RWPE1 (cell line): ENCODE data around the gene WDTC1.

Source experiments
- CTCF ChIA-PET: fragments of 350-600 bp; sonication (Branson Sonifier 250); formaldehyde crosslinking; extraction: SDS; loops from one replicate; lab custom pipeline; 2021; lab: Yijun Ruan, JAX
- POLR2A ChIA-PET: fragments of 400-600 bp; formaldehyde crosslinking; extraction: SDS; loops from one replicate; lab custom pipeline; 2020; ENCODE audit warnings: antibody characterized with exemption; ENCODE audit not compliant: low non-redundant PET; lab: Yijun Ruan, JAX
- DNase-seq: peaks from one replicate; pipeline ENCODE4 v3.0.0; 2012; ENCODE audit warnings: low spot score
- H3K27ac ChIP-seq: fragments of 450-650 bp; 2 replicates; pipeline ENCODE4 v1.5.1; 2017
- TF ChIP-seq, protein P1 (sequence below): fragments of 450-650 bp; conservative IDR thresholded peaks from 2 replicates; pipeline ENCODE4 v1.5.1; 2017; ENCODE audit warnings: low read depth, mild to moderate bottlenecking

WDTC1 gene

GRCh38 chr1:27300341-27301051, 66.1 kb downstream of the WDTC1 start:
- peak; percentile 87 for DNase-seq
- ChIA-PET CTCF (interaction anchor here (0.5 to 4.5 kb wide), 25 partner anchors 9 to 362 kb away, joined by 3 to 45 read pairs (median 4); partner anchors contain the start of genes CD164L2, MAP3K6 and SYTL1), POLR2A (interaction anchor here (0.7 to 1.3 kb wide), 4 partner anchors 42 to 227 kb away, joined by 3 to 5 read pairs (median 4); partner anchors contain the start of gene CD164L2)
- H3K27ac ChIP-seq, result peak overlapping the region; percentile 99
- TF ChIP-seq, protein P1, sequence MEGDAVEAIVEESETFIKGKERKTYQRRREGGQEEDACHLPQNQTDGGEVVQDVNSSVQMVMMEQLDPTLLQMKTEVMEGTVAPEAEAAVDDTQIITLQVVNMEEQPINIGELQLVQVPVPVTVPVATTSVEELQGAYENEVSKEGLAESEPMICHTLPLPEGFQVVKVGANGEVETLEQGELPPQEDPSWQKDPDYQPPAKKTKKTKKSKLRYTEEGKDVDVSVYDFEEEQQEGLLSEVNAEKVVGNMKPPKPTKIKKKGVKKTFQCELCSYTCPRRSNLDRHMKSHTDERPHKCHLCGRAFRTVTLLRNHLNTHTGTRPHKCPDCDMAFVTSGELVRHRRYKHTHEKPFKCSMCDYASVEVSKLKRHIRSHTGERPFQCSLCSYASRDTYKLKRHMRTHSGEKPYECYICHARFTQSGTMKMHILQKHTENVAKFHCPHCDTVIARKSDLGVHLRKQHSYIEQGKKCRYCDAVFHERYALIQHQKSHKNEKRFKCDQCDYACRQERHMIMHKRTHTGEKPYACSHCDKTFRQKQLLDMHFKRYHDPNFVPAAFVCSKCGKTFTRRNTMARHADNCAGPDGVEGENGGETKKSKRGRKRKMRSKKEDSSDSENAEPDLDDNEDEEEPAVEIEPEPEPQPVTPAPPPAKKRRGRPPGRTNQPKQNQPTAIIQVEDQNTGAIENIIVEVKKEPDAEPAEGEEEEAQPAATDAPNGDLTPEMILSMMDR, result peak; percentile 95

GRCh38 chr1:27301052-27301422, 66.6 kb downstream of the WDTC1 start:
- POLR2A ChIA-PET, result interaction anchor here (0.7 to 1.3 kb wide), 3 partner anchors 42 to 82 kb away, joined by 4 to 5 read pairs (median 4); partner anchors contain the start of gene CD164L2
- H3K27ac ChIP-seq, result peak overlapping the region; percentile 99
- CTCF ChIA-PET, result interaction anchor here (0.6 to 4.5 kb wide), 20 partner anchors 12 to 362 kb away, joined by 3 to 45 read pairs (median 4); partner anchors contain the start of genes CD164L2, MAP3K6 and SYTL1
- no peak for DNase-seq
- TF ChIP-seq, protein P1, result peak; percentile 36

DNA sequence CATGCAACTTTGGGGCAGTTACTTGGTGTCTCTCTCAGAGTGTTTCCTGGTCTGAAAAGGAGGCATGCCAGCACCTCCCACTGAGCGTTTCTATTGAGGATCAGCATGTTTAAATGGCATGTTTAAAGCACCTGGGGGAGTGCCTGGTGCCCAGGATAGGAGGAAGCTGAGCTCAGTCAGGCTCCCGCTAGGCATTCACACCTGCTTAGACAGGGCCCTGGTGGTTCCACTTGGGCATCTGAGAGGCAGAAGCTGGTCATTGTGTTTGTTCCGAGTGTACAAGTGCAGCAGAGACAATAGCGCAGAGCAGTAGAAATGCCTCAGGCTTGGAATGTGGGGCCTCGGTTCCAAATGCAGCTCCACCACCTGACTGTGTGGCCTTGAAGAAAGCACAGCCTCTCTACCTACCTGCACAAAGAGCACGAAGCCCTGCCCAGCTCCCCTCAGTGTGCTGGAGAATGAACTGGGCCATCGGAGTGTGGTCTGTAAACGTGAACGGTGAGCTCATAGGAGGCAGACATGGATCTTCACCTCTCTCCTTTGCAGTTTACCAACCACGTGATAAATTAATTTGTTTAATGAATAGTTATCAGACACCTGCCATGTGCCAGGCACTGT, 67.3 kb downstream of the WDTC1 start:
- ChIA-PET CTCF (interaction anchor here (0.6 to 4.5 kb wide), 12 partner anchors 11 to 336 kb away, joined by 3 to 45 read pairs (median 7); partner anchors contain the start of genes CD164L2 and MAP3K6), POLR2A (interaction anchor here (0.5 to 0.6 kb wide), 2 partner anchors 14 to 307 kb away, joined by 4 to 7 read pairs; no protein-coding TSS in a partner anchor)
- H3K27ac ChIP-seq, result peak overlapping the region; percentile 99
- DNase-seq, result no peak
- TF ChIP-seq, protein P1, result no peak

- POLR2A ChIA-PET, result interaction anchor here (0.5 to 0.6 kb wide), 2 partner anchors 13 to 306 kb away, joined by 4 to 7 read pairs; no protein-coding TSS in a partner anchor
- CTCF ChIA-PET, result interaction anchor here (0.5 to 4.5 kb wide), 3 partner anchors 55 to 302 kb away, joined by 3 to 45 read pairs (median 21); no protein-coding TSS in a partner anchor
- DNase-seq, result no peak
These were observed 68.2 kb downstream of the WDTC1 start for GRCh38 chr1:27302612-27303011.

GRCh38 chr1:27303509-27303908, 69.1 kb downstream of the WDTC1 start:
- ChIA-PET POLR2A (interaction anchor here (0.7 kb wide), 1 partner anchor 26 kb away, joined by 3 read pairs; no protein-coding TSS in a partner anchor), CTCF (no interaction called here)
- DNase-seq, result no peak
- no peak overlapping the region for H3K27ac ChIP-seq
- TF ChIP-seq, protein P1, result no peak

More at GRCh38 chr1:27302612-27303011, 68.2 kb downstream of the WDTC1 start:
- TF ChIP-seq, protein P1, result no peak
- H3K27ac ChIP-seq, result no peak overlapping the region

DNA sequence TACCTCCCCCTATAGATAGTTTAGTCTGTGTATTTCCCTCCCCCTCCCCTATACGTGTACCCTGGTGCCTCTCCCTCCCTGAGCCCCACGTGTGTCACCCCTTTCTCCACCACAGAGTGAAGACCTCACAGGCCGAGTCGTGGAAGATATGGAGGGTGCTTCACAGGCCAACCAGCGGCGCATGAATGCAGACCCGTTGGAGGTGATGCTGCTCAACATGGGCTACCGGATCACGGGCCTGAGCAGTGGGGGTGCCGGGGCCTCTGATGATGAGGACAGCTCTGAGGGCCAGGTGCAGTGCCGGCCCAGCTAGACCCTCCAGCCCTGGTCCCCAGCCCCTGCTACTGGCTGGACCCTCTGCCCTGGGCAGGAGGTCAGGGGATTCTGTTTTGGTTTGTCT, 71.6 kb downstream of the WDTC1 start:
- no peak for DNase-seq
- 0 out of 2 replicates have a peak overlapping the region, but pooled peaks have one; percentile 36 for H3K27ac ChIP-seq
- ChIA-PET CTCF (interaction anchor here (0.7 to 1.0 kb wide), 2 partner anchors 9 to 323 kb away, joined by 4 to 7 read pairs; no protein-coding TSS in a partner anchor), POLR2A (no interaction called here)
- TF ChIP-seq, protein P1, result no peak
